Skeletal muscle tissue (tissue), 4 donors: ENCODE data around the gene TUBG2. TPM values are rescaled to one million over a fixed set of nuclear protein-coding genes. Genes with fewer than 3 reads are reported as not detected.

Experiments
- H3K27ac ChIP-seq: one replicate; pipeline ENCODE4 v1.7.0; 2013; ENCODE audit warnings: mild to moderate bottlenecking, low read depth, low read length, inconsistent platforms
- H3K27me3 ChIP-seq, 3 donors: one replicate each; pipeline ENCODE4 v1.7.0; 2013; ENCODE audit warnings: low read length in 3 of 3; ENCODE audit not compliant: control insufficient read depth in 3 of 3, insufficient read depth in 3 of 3
- H3K36me3 ChIP-seq, 3 donors: one replicate each; pipeline ENCODE4 v1.7.0; 2013; ENCODE audit warnings: low read length in 3 of 3; ENCODE audit not compliant: control insufficient read depth in 3 of 3, insufficient read depth in 3 of 3
- H3K4me1 ChIP-seq, 3 donors: one replicate each; pipeline ENCODE4 v1.7.0; 2013; ENCODE audit warnings: low read length in 3 of 3, mild to moderate bottlenecking in 3 of 3; ENCODE audit not compliant: control insufficient read depth in 3 of 3, insufficient read depth in 3 of 3
- H3K4me3 ChIP-seq, 3 donors: one replicate each; pipeline ENCODE4 v1.7.0; 2013; ENCODE audit warnings: low read length in 3 of 3
- H3K9ac ChIP-seq, 3 donors: one replicate each; pipeline ENCODE4 v1.7.0; 2013; ENCODE audit warnings: low read length in 3 of 3, mild to moderate bottlenecking in 3 of 3, moderate library complexity in 2 of 3, low read depth in 1 of 3
- H3K9me3 ChIP-seq, 3 donors: one replicate each; pipeline ENCODE4 v1.7.0; 2013; ENCODE audit warnings: low read length in 3 of 3; ENCODE audit not compliant: control insufficient read depth in 3 of 3
- total RNA-seq: library from RNA; depleted of rRNA; stranded (reverse); fragments of >200 nt; gene quantifications from one replicate; pipeline ENCODE4 v1.2.3, GENCODE V29; 2014
- donor health status: Osteomylitis.

Gene TUBG2
- total RNA-seq, 1 donor from 2014 or later: 1.6 TPM

GRCh38 chr17:42682722-42683403 lies 23.8 kb downstream of the TUBG2 start:
- H3K4me3 ChIP-seq: peak overlapping the region; percentile 56 to 67 (median 66)
- peaks cover 48 to 55% (median 49%) of the 10 kb centered on the region in 3 donors for H3K4me1 ChIP-seq
- no peaks in the 10 kb centered on the region for H3K9me3 ChIP-seq
- H3K27me3 ChIP-seq: peaks cover 0 to 3% (median 0%) of the 10 kb centered on the region in 3 donors
- peak overlapping the region; percentile 56 to 76 (median 61) for H3K9ac ChIP-seq
- H3K27ac ChIP-seq: peak overlapping the region; percentile 64
- H3K36me3 ChIP-seq: peaks cover 13 to 22% (median 18%) of the 10 kb centered on the region in 3 donors

- peak overlapping the region; percentile 13 for H3K27ac ChIP-seq
- peaks cover 46 to 52% (median 47%) of the 10 kb centered on the region in 3 donors for H3K4me1 ChIP-seq
- peak overlapping the region; percentile 56 to 67 (median 66) for H3K4me3 ChIP-seq
- H3K9me3 ChIP-seq: no peaks in the 10 kb centered on the region
- H3K9ac ChIP-seq: peak overlapping the region; percentile 56 to 76 (median 65)
- peaks cover 16 to 22% (median 18%) of the 10 kb centered on the region in 3 donors for H3K36me3 ChIP-seq
- peaks cover 0 to 3% (median 0%) of the 10 kb centered on the region in 3 donors for H3K27me3 ChIP-seq
These were observed 24.4 kb downstream of the TUBG2 start for GRCh38 chr17:42683407-42684034.

DNA sequence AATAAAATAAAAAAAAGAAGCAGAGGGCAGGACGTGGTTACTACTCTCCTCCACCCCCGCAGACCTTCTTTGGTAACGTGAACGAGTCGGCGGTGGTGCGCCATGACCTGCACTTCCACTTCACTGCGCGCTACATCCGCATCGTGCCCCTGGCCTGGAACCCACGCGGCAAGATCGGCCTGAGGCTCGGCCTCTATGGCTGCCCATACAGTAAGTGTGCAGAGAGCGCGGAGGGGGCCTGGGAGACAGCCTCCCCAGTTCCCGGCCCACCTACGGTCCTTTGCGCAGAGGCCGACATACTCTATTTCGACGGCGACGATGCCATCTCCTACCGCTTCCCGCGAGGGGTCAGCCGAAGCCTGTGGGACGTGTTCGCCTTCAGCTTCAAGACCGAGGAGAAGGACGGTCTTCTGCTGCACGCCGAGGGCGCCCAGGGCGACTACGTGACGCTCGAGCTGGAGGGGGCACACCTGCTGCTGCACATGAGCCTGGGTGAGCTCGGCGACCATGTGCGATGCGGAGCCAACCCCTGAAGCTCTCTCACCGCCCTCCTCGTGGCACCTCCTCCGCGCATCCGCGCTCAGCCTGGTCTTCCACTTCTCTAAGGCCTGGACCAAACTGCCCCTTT lies 26.0 kb downstream of the TUBG2 start:
- Histone ChIP-seq H3K27me3 (peaks cover 0 to 3% (median 0%) of the 10 kb centered on the region in 3 donors), H3K9me3 (no peaks in the 10 kb centered on the region), H3K9ac (no peak overlapping the region), H3K4me3 (no peak overlapping the region), H3K36me3 (peaks cover 16 to 22% (median 18%) of the 10 kb centered on the region in 3 donors), H3K27ac (no peak overlapping the region), H3K4me1 (peaks cover 35 to 39% (median 37%) of the 10 kb centered on the region in 3 donors)

DNA sequence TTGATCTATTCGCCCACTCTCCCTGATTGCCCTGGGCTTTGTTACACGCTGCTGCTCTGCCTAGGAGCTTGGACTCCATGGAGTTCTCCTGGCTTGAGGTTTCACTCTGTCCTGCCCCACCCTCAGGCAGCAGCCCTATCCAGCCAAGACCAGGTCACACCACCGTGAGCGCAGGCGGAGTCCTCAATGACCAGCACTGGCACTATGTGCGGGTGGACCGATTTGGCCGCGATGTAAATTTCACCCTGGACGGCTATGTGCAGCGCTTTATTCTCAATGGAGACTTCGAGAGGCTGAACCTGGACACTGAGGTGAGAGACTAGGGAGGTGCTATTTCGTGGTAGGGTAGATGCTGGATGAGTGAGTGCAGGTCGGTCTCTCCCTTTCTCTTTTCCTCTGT lies 26.7 kb downstream of the TUBG2 start:
- Histone ChIP-seq H3K27ac (no peak overlapping the region), H3K4me1 (peaks cover 29 to 31% (median 30%) of the 10 kb centered on the region in 3 donors), H3K36me3 (peaks cover 16 to 25% (median 24%) of the 10 kb centered on the region in 3 donors), H3K9ac (no peak overlapping the region), H3K27me3 (peaks cover 0 to 3% (median 0%) of the 10 kb centered on the region in 3 donors), H3K9me3 (no peaks in the 10 kb centered on the region), H3K4me3 (no peak overlapping the region)

- no peak overlapping the region for H3K9ac ChIP-seq
- peaks cover 19 to 29% (median 24%) of the 10 kb centered on the region in 3 donors for H3K36me3 ChIP-seq
- H3K27me3 ChIP-seq: peaks cover 0 to 3% (median 0%) of the 10 kb centered on the region in 3 donors
- H3K4me3 ChIP-seq: no peak overlapping the region
- peaks cover 24 to 25% (median 24%) of the 10 kb centered on the region in 3 donors for H3K4me1 ChIP-seq
- H3K27ac ChIP-seq: no peak overlapping the region
- no peaks in the 10 kb centered on the region for H3K9me3 ChIP-seq
These were observed 27.5 kb downstream of the TUBG2 start for GRCh38 chr17:42686520-42687128.

DNA sequence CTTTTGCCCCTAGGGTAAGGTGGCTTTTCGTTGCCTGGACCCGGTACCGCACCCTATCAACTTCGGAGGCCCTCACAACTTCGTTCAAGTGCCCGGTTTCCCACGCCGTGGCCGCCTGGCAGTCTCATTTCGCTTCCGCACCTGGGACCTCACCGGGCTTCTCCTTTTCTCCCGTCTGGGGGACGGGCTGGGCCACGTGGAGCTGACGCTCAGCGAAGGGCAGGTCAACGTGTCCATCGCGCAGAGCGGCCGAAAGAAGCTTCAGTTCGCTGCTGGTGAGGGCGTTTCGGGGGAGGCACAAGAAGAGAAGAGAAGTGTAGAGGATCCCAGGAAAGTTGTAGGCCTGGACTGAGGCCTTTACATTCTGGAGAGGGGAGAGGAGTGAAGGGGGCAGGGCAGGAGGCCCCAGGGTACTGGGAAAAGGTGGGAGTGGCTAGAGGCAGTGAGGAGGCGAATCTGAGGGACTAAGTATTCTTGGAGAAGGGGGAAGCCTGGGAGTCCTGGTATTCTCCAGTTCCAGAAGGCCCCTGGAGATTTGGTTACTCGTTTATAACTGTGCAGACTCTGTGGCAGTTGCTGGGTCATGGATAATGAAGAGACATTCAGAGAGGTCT lies 28.7 kb downstream of the TUBG2 start:
- H3K27me3 ChIP-seq: no peaks in the 10 kb centered on the region
- H3K4me3 ChIP-seq: no peak overlapping the region
- peaks cover 27 to 38% (median 28%) of the 10 kb centered on the region in 3 donors for H3K36me3 ChIP-seq
- peaks cover 13 to 15% (median 15%) of the 10 kb centered on the region in 3 donors for H3K4me1 ChIP-seq
- no peak overlapping the region for H3K9ac ChIP-seq
- H3K27ac ChIP-seq: no peak overlapping the region
- H3K9me3 ChIP-seq: no peaks in the 10 kb centered on the region

DNA sequence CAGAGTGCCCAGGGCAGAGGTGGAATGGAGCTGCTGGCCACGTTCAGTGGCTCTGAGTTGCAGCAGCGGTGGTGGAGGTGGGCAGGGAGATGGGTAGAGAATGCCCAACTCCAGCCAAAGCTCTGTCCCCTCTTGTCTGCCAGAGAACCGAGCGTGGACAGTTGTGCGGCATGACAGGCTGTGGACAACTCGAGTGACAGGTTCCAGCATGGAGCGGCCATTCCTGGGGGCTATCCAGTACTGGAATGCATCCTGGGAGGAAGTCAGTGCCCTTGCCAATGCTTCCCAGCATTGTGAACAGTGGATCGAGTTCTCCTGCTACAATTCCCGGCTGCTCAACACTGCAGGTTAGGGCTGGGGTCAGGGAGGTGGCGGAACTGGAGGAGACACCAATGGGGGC lies 31.5 kb downstream of the TUBG2 start:
- Histone ChIP-seq H3K9ac (no peak overlapping the region), H3K9me3 (no peaks in the 10 kb centered on the region), H3K36me3 (peaks cover 28 to 47% (median 29%) of the 10 kb centered on the region in 3 donors), H3K27ac (no peak overlapping the region), H3K4me3 (no peak overlapping the region), H3K4me1 (peaks cover 0 to 2% (median 0%) of the 10 kb centered on the region in 3 donors), H3K27me3 (no peaks in the 10 kb centered on the region)

DNA sequence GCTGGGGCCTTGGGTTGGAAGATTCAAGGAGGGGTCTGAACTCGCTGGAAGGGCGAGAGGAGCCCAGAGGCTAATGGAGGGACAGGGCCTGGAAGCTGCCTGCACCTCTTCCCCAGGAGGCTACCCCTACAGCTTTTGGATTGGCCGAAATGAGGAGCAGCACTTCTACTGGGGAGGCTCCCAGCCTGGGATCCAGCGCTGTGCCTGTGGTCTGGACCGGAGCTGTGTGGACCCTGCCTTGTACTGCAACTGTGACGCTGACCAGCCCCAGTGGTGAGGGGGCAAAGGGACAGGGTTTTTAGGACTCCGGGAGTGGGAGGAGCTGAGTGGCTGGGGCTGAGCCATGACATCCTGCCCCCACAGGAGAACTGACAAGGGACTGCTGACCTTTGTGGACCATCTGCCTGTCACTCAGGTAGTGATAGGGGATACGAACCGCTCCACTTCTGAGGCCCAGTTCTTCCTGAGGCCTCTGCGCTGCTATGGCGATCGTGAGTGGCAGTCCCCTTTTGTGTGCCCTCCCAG lies 32.0 kb downstream of the TUBG2 start:
- Histone ChIP-seq H3K9me3 (no peaks in the 10 kb centered on the region), H3K9ac (no peak overlapping the region), H3K4me1 (peaks cover 0 to 2% (median 0%) of the 10 kb centered on the region in 3 donors), H3K27ac (no peak overlapping the region), H3K4me3 (no peak overlapping the region), H3K27me3 (no peaks in the 10 kb centered on the region), H3K36me3 (peaks cover 28 to 47% (median 29%) of the 10 kb centered on the region in 3 donors)

DNA sequence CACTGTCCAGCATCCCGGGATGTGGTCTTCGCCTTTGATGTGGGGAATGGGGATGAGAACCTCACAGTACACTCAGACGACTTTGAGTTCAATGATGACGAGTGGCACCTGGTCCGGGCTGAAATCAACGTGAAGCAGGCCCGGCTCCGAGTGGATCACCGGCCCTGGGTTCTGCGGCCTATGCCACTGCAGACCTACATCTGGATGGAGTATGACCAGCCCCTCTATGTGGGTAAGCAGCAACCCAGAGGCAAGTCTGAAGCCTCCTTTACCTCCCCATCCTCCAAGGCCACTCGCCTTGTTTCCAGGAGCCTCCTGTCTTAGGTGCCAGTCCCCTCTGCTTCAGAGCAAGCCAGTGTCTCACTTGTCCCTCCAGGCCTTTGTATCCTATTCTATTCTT lies 33.4 kb downstream of the TUBG2 start:
- Histone ChIP-seq H3K9me3 (no peaks in the 10 kb centered on the region), H3K9ac (no peak overlapping the region), H3K36me3 (peaks cover 30 to 40% (median 33%) of the 10 kb centered on the region in 3 donors), H3K4me1 (peaks cover 0 to 2% (median 0%) of the 10 kb centered on the region in 3 donors), H3K4me3 (no peak overlapping the region), H3K27me3 (no peaks in the 10 kb centered on the region), H3K27ac (no peak overlapping the region)
